Mesothelial cell of epicardium (in vitro differentiated cells): ENCODE data around the gene DVL1. TPM values are rescaled to one million over a fixed set of nuclear protein-coding genes. Genes with fewer than 3 reads are reported as not detected.
A peak's percentile ranks its signal among the peaks of the same experiment; 100 is the strongest.

Source experiments
- DNase-seq, 2 experiments: peaks; one replicate each; pipeline ENCODE4 v3.0.0; 2021; ENCODE audit warnings: low spot score in 2 of 2; ENCODE audit not compliant: unreplicated experiment in 2 of 2
- H3K27ac Mint-ChIP-seq: 2 replicates; pipeline ENCODE4 v1.8.0; 2021; ENCODE audit warnings: mixed read lengths
- H3K27me3 Mint-ChIP-seq: 2 replicates; pipeline ENCODE4 v1.8.0; 2021; ENCODE audit warnings: low read depth, mixed read lengths
- H3K36me3 Mint-ChIP-seq: 2 replicates; pipeline ENCODE4 v1.8.0; 2021; ENCODE audit warnings: mixed read lengths
- H3K4me1 Mint-ChIP-seq: 2 replicates; pipeline ENCODE4 v1.8.0; 2021; ENCODE audit warnings: mixed read lengths
- H3K4me3 Mint-ChIP-seq: 2 replicates; pipeline ENCODE4 v1.8.0; 2021; ENCODE audit warnings: mild to moderate bottlenecking, moderate library complexity, mixed read lengths
- H3K9me3 Mint-ChIP-seq: 2 replicates; pipeline ENCODE4 v1.8.0; 2021; ENCODE audit warnings: mixed read lengths
- total RNA-seq: library from RNA; stranded (reverse); gene quantifications from 3 replicates; pipeline ENCODE4 v1.2.1, GENCODE V29; 2021
- TF ChIP-seq, protein P1 (sequence below): fragments of 200-600 bp; sonication (generic); IDR thresholded peaks from one replicate; pipeline ENCODE4 v1.5.0; 2021; ENCODE audit warnings: antibody characterized with exemption; ENCODE audit not compliant: unreplicated experiment

DVL1 gene
- total RNA-seq, 1 donor from 2014 or later: 54.5 TPM

DNA sequence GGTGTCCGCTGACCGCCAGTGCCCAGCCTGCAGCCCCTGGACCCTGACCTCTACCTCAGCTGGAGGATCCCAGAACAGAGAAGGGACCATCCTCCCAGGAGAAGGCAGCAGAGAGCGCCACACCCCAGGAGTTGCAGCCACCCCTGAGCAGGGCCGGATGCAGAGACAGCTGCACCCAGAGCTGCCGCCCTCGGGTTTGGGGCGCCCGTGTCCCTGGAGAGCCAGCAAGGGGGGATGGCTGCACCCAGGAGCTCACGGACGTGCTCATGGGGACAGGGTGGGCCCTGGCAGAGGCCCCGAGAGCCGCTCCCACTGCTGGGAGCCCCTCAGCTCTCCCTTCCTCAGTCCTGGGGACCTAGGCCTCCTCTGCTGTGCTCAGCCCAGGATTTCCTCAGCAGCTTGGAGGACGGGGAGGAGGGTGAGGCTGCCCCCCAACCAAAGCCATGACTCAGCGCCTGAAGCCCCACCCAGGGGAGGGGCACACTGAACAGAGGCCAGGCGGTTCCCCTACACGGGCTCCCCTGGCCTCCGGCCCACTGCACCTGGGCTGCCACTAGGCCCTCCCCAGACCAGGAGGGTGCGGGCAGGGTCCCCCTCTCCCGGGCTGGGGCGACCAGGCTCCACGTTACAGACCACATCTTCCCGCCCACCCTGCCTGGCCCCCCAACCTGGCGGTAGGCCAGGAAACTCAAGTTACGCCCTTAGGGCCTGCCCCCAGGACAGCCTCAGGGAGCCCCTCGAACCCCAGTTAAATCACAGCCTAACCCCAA, 43.7 kb downstream of the DVL1 start:
- H3K9me3 Mint-ChIP-seq: no peaks in the 10 kb centered on the region
- peaks cover 26% of the 10 kb centered on the region for H3K4me1 Mint-ChIP-seq
- H3K27ac Mint-ChIP-seq: peak overlapping the region; percentile 93
- no peak for DNase-seq
- peak overlapping the region; percentile 80 for H3K4me3 Mint-ChIP-seq
- TF ChIP-seq, protein P1, sequence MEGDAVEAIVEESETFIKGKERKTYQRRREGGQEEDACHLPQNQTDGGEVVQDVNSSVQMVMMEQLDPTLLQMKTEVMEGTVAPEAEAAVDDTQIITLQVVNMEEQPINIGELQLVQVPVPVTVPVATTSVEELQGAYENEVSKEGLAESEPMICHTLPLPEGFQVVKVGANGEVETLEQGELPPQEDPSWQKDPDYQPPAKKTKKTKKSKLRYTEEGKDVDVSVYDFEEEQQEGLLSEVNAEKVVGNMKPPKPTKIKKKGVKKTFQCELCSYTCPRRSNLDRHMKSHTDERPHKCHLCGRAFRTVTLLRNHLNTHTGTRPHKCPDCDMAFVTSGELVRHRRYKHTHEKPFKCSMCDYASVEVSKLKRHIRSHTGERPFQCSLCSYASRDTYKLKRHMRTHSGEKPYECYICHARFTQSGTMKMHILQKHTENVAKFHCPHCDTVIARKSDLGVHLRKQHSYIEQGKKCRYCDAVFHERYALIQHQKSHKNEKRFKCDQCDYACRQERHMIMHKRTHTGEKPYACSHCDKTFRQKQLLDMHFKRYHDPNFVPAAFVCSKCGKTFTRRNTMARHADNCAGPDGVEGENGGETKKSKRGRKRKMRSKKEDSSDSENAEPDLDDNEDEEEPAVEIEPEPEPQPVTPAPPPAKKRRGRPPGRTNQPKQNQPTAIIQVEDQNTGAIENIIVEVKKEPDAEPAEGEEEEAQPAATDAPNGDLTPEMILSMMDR: no peak
- no peaks in the 10 kb centered on the region for H3K36me3 Mint-ChIP-seq
- no peaks in the 10 kb centered on the region for H3K27me3 Mint-ChIP-seq

DNA sequence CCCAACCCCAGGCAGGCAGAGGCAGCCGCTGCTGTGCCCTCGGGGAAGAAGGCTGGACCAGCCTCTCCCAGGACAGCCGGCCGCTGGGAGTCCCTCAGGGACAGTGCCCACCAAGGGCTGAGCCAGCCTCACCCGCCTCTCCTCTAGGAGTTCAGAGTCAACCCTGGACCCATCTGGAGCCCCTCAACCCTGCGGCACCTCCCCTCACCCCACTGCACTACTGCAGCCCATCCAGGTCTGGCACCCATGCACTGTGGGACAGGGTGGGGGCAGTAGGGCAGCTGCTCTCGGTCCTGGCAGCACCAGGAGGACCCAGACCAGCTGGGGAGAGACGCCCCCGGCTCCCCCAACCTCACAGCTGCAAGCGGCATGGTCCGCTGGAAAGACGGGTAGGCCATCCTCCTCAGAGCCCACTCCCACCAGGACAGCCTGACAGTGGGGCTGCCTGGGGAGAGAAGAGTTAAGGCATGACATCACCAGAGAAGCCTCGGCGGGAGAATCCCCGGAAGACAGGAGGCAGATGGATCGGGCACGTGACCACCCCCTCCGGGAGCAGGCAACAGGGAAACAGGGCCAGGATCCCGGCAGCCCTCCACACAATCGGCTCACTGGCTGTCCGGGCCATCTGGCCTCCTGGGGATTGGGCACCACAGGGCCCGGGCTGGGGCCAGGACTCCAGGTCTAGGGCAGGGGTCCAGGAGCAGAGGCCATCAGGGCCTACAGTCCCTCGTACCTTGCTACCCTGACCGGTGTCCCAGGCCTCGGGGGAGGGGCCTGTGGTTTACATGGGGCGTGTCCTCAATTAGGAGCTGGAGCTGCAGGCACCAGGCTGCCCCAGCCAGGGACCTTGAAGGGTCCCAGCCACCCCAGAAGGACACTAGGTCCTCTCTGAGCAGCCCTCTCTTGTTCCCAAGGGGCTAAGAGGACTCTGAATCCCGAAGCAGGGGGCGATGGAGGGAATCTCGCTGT, 44.6 kb downstream of the DVL1 start:
- Mint-ChIP-seq H3K4me3 (peak overlapping the region; percentile 80), H3K27me3 (no peaks in the 10 kb centered on the region), H3K4me1 (peaks cover 26% of the 10 kb centered on the region), H3K27ac (peak overlapping the region; percentile 79), H3K9me3 (no peaks in the 10 kb centered on the region), H3K36me3 (no peaks in the 10 kb centered on the region)
- TF ChIP-seq, protein P1: no peak
- DNase-seq: peak; percentile 81 to 84

DNA sequence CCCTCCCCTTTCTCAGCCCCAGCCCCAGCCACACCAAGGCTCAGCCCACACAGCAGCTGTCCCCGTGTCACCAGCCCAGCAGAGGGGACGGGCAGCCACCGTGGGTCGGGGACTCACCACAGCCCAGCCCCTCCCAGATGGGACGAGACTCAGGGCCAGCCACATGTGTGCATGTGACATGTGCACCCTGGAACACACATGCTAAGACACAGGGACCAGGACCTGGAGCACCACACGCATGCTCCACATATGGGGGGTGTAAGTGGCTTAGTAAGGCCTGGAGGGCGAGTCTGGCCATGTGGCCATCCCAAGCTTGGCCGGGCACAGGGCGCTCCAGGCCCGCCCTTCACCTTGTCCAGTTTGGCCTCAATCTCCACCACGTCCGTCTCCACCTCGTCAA, 45.5 kb downstream of the DVL1 start:
- TF ChIP-seq, protein P1: no peak
- Mint-ChIP-seq H3K9me3 (no peaks in the 10 kb centered on the region), H3K36me3 (no peaks in the 10 kb centered on the region), H3K27ac (no peak overlapping the region), H3K4me3 (no peak overlapping the region), H3K27me3 (no peaks in the 10 kb centered on the region), H3K4me1 (peaks cover 23% of the 10 kb centered on the region)
- DNase-seq: no peak

DNA sequence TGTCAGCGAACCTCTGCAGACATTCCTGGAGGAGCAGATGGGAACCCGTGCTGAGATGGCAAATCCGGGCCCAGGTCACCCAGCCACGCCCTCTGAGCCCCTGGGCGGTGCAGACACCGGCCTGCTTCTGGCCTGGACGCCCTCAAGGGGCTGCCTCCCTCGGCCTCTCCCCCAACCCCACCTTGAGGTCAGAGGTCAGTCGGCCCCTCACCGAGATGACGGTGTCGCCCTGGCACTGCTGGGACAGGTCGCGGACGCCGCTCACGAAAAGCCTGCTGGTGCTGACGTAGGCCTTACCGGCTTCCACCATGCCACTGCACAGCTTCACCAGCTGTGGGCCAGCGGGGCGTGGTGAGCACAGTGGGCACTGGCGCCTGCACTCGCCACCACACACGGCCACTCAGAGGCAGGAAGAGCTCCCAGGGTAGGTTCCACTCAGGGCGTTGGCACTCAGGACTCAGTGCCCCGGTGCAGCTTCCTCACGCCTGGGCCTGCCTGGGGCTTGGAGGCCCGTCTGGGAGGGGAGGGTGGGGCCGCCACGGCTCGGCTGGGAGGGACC, 46.2 kb downstream of the DVL1 start:
- Mint-ChIP-seq H3K4me3 (no peak overlapping the region), H3K4me1 (peaks cover 23% of the 10 kb centered on the region), H3K27ac (no peak overlapping the region), H3K9me3 (no peaks in the 10 kb centered on the region), H3K27me3 (no peaks in the 10 kb centered on the region), H3K36me3 (no peaks in the 10 kb centered on the region)
- TF ChIP-seq, protein P1: no peak
- DNase-seq: no peak

DNA sequence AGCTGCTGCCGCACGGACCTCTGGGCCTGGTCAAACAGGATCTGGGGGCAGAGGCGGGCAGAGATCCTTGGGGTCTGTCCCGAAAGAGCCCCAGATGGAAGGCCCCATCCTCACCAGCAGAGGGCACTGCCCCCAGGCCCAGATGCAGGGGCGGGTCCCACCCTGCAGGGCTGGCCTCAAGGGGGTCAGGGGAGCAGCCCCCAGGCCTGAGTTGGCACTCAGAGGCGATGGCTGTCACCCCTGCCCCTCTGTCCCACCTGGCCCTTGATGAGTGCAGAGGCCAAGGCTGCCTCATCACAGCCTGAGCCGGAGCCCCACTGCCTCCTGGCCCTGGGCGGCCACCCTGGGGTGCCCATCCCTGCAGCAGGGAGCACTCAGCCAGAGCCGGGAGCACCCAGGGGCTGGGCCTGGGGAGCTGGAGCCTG, 47.2 kb downstream of the DVL1 start:
- DNase-seq: no peak
- Mint-ChIP-seq H3K27me3 (no peaks in the 10 kb centered on the region), H3K27ac (no peak overlapping the region), H3K9me3 (no peaks in the 10 kb centered on the region), H3K4me3 (no peak overlapping the region), H3K36me3 (no peaks in the 10 kb centered on the region), H3K4me1 (peaks cover 21% of the 10 kb centered on the region)
- TF ChIP-seq, protein P1: peak; percentile 44
